K562 (cell line): ENCODE data around the gene CALR3. TPM values are rescaled to one million over a fixed set of nuclear protein-coding genes. Genes with fewer than 3 reads are reported as not detected.

ENCODE experiments used
- ATAC-seq: fragments of 200-7000 bp; cut with Tn5 transposase; 3 replicates; pipeline ENCODE4 v1.9.1; 2020; ENCODE audit warnings: moderate library complexity
- BruUV-seq: library from RNA; stranded (reverse); fragments of 400-500 nt; replicated peaks from 2 replicates; lab custom pipeline; 2021; lab: Mats Ljungman, UMichigan
- CTCF ChIA-PET: fragments of 300-600 bp; formaldehyde crosslinking; extraction: SDS; loops from one replicate; lab custom pipeline; 2021; ENCODE audit warnings: low intra/inter-chr PET ratio; lab: Yijun Ruan, JAX
- POLR2A ChIA-PET: fragments of 300-600, 350-650 bp; sonication (Branson Sonifier 250); formaldehyde crosslinking; extraction: SDS; loops from one replicate; lab custom pipeline; 2021; ENCODE audit warnings: antibody characterized with exemption, inconsistent platforms; lab: Yijun Ruan, JAX
- DNase-seq, 4 experiments: peaks; one replicate each; pipeline versions ENCODE4 v3.0.0 to v3.0.0-alpha.2; 2011 to 2018; ENCODE audit warnings: low spot score in 3 of 4, mixed read lengths in 3 of 4; ENCODE audit errors: extremely low read depth in 1 of 4
- FAIRE-seq: peaks from 2 replicates; lab custom pipeline; 2011; peaks lifted over from hg19 to GRCh38; lab: Jason Lieb, UNC
- H2AFZ ChIP-seq: 2 replicates; pipeline ENCODE4 v1.6.0; 2011; ENCODE audit warnings: low read depth, low read length, control low read depth, inconsistent platforms
- H3K27ac ChIP-seq: fragments of 200-600 bp; 3 replicates; pipeline ENCODE4 v1.8.0; 2011; ENCODE audit warnings: low read depth, mild to moderate bottlenecking, control low read depth, inconsistent platforms, low read length, moderate library complexity, mixed read lengths; ENCODE audit errors: extremely low read depth
- H3K27me3 ChIP-seq, 2 experiments: fragments of 300-600 bp in 1 of 2; 2 replicates in 1 of 2; 3 replicates in 1 of 2; pipeline versions ENCODE4 v1.6.0 to v1.8.0; 2011; ENCODE audit warnings: inconsistent platforms in 2 of 2, low read length in 2 of 2, mild to moderate bottlenecking in 1 of 2, mixed read lengths in 1 of 2, moderate library complexity in 1 of 2; ENCODE audit not compliant: control insufficient read depth in 2 of 2, insufficient read depth in 2 of 2
- H3K36me3 ChIP-seq: fragments of 300-600 bp; 3 replicates; pipeline ENCODE4 v1.8.0; 2011; ENCODE audit warnings: mild to moderate bottlenecking, low read length, inconsistent platforms; ENCODE audit not compliant: control insufficient read depth, insufficient read depth
- H3K4me1 ChIP-seq, 2 experiments: fragments of 200-600 bp in 1 of 2; replicated peaks in 1 of 2; 2 replicates in 1 of 2; 3 replicates in 1 of 2; pipeline versions ENCODE4 v1.5.1 to v1.8.0; 2011; ENCODE audit warnings: inconsistent platforms in 2 of 2, low read length in 2 of 2, mild to moderate bottlenecking in 1 of 2, mixed read lengths in 1 of 2, moderate library complexity in 1 of 2; ENCODE audit not compliant: control insufficient read depth in 2 of 2, insufficient read depth in 2 of 2
- H3K4me2 ChIP-seq: 2 replicates; pipeline ENCODE4 v1.6.1; 2011; ENCODE audit warnings: low read length, control low read depth, inconsistent platforms, mixed read lengths; ENCODE audit not compliant: insufficient read depth
- H3K4me3 ChIP-seq: fragments of 200-600 bp; sonication (generic), shearing (Covaris generic); 2 replicates; pipeline ENCODE4 v1.5.1; 2016; ENCODE audit warnings: control low read depth, inconsistent platforms
- H3K79me2 ChIP-seq: fragments of 200-600 bp; 3 replicates; pipeline ENCODE4 v1.8.0; 2011; ENCODE audit warnings: low read length, inconsistent platforms; ENCODE audit not compliant: control insufficient read depth, insufficient read depth
- H3K9ac ChIP-seq, 2 experiments: 2 replicates each; pipeline versions ENCODE4 v1.6.0 to v1.6.1; 2011; ENCODE audit warnings: low read depth in 2 of 2, low read length in 2 of 2, control low read depth in 1 of 2, inconsistent platforms in 1 of 2, mild to moderate bottlenecking in 1 of 2, mixed read lengths in 1 of 2; ENCODE audit not compliant: insufficient read depth in 1 of 2
- H3K9me1 ChIP-seq: one replicate; pipeline ENCODE4 v1.6.0; 2011; ENCODE audit warnings: inconsistent platforms, mild to moderate bottlenecking, low read length, moderate library complexity; ENCODE audit not compliant: control insufficient read depth, insufficient read depth
- H3K9me3 ChIP-seq: replicated peaks from 2 replicates; pipeline ENCODE4 v1.5.1; 2011; ENCODE audit warnings: low read depth, low read length, inconsistent platforms; ENCODE audit not compliant: control insufficient read depth, insufficient read depth
- H4K20me1 ChIP-seq: replicated peaks from 2 replicates; pipeline ENCODE4 v1.6.1; 2011; ENCODE audit warnings: low read length, inconsistent platforms, mixed read lengths; ENCODE audit not compliant: control insufficient read depth, insufficient read depth
- ASH1L ChIP-seq: fragments of 450-650 bp; IDR thresholded peaks from 2 replicates; pipeline ENCODE4 v1.6.1; 2018; ENCODE audit warnings: borderline replicate concordance, mild to moderate bottlenecking, low read depth; ENCODE audit not compliant: partially characterized antibody
- EGR1 ChIP-seq: fragments of 450-650 bp; conservative IDR thresholded peaks from 2 replicates; pipeline ENCODE4 v1.6.1; 2017; ENCODE audit warnings: mild to moderate bottlenecking
- TAF15 ChIP-seq: fragments of 200-400 bp; formaldehyde crosslinking; IDR thresholded peaks from 2 replicates; pipeline ENCODE4 v1.6.1; 2017; ENCODE audit warnings: mild to moderate bottlenecking, low read depth, low read length, moderate library complexity
- WGBS: fragments of 100-300 bp; shearing (Covaris generic); methylation state at CpG from one replicate; pipeline ENCODE4 v1.1.6; 2016; ENCODE audit warnings: low coverage, mixed read lengths; ENCODE audit not compliant: insufficient coverage; ENCODE audit errors: missing lambda C conversion rate; 5-methylcytosine and 5-hydroxymethylcytosine counted together
- in situ Hi-C: fragments of 300-500 bp; cut with MboI; formaldehyde crosslinking; loops from 4 replicates; pipeline ENCODE4 v1.15.0; 2018; ENCODE audit warnings: inconsistent platforms, mixed read lengths
- intact Hi-C: fragments of 100-400 bp; cut with micrococcal nuclease; formaldehyde crosslinking; loops from 2 replicates; pipeline ENCODE4 v1.14.2; 2022
- polyA plus RNA-seq, 8 experiments: library from polyadenylated mRNA; depleted of rRNA in 4 of 8; stranded (reverse) in 5 of 8; unstranded in 3 of 8; fragments of >200 nt; fragmentation: Nextera tagmentation in 2 of 8; fragmentation: Illumina TruSeq in 1 of 8; extraction: Ambion mirVana in 2 of 8; extraction: Trizol in 1 of 8; gene quantifications; 2 replicates each; pipeline versions ENCODE4 v1.2.1 to v1.2.3, GENCODE V29; 2011 to 2014; ENCODE audit warnings: inconsistent platforms in 1 of 8, missing spikeins in 1 of 8
- total RNA-seq, 7 experiments: library from RNA; depleted of rRNA in 6 of 7; stranded (reverse); fragments of >200 nt in 6 of 7; fragmentation: Illumina TruSeq in 2 of 7; extraction: Trizol in 2 of 7; gene quantifications; 2 replicates each; pipeline versions ENCODE4 v1.2.1 to v1.2.3, GENCODE V29; 2011 to 2021; ENCODE audit warnings: low replicate concordance in 1 of 7
- TF ChIP-seq, protein P1 (sequence below): fragments of 450-650 bp; formaldehyde crosslinking; conservative IDR thresholded peaks from 2 replicates; pipeline ENCODE4 v1.4.0; 2022; ENCODE audit warnings: mild to moderate bottlenecking, missing genetic modification characterization
- TF ChIP-seq, protein P2 (sequence below): fragments of 250-450 bp; sonication (Bioruptor Pico); IDR thresholded peaks from 2 replicates; pipeline ENCODE4 v1.8.0; 2021; ENCODE audit warnings: moderate library complexity, mild to moderate bottlenecking, inconsistent platforms
- TF ChIP-seq, protein P3 (sequence below): sonication (generic); formaldehyde crosslinking; IDR thresholded peaks from 2 replicates; pipeline ENCODE4 v1.8.1; 2023; ENCODE audit warnings: mild to moderate bottlenecking, missing genetic modification reagents
- TF ChIP-seq, protein P4 (sequence below): IDR thresholded peaks from 2 replicates; pipeline ENCODE4 v1.6.1; 2011; ENCODE audit warnings: borderline replicate concordance, low read depth, mild to moderate bottlenecking, moderate library complexity, low read length; ENCODE audit not compliant: insufficient read depth, poor library complexity, severe bottlenecking
- TF ChIP-seq, protein P5 (sequence below): fragments of 250-450 bp; sonication (Bioruptor Pico); IDR thresholded peaks from 2 replicates; pipeline ENCODE4 v1.4.0; 2020; ENCODE audit warnings: mild to moderate bottlenecking, moderate library complexity

CALR3 gene
- total and polyA plus RNA-seq, 9 of the 15 experiments (the other 6 are each of a cell fraction or from before 2014, with no cell fraction given): 0.15 to 0.41 (median 0.22) TPM; not detected in 4

DNA sequence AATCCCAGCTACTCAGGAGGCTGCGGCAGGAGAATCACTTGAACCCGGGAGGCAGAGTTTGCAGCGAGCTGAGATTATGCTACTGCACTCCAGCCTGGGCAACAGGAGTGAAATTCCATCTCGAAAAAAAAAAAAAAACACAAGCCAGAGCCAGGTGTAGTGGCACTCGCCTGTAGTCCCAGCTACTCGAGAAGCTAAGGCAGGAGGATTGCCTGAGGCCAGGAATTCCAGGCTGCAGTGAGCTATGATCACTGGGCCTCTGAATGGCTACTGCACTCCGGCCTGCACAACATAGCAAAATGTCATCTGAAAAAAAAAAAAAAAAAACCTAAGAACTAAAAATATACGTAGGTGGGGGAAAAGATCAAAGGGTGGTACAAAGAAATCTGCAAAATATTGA lies 43.6 kb downstream of the CALR3 start:
- Histone ChIP-seq H3K4me3 (no peak overlapping the region), H4K20me1 (peaks cover 10% of the 10 kb centered on the region), H3K27me3 (no peaks in the 10 kb centered on the region), H3K79me2 (peaks cover 57% of the 10 kb centered on the region), H3K9me1 (no peaks in the 10 kb centered on the region), H3K9ac (no peak overlapping the region), H2AFZ (no peak overlapping the region), H3K9me3 (no peaks in the 10 kb centered on the region), H3K4me2 (no peak overlapping the region), H3K4me1 (peaks cover under 1 to 2% of the 10 kb centered on the region in 2 experiments; a peak in 4 of 5 replicates), H3K36me3 (no peaks in the 10 kb centered on the region), H3K27ac (no peak overlapping the region)
- DNase-seq: no peak
- in situ Hi-C loops (no loop called here), intact Hi-C loops (no loop called here)
- ATAC-seq: no peak
- WGBS: 82% methylated on average over 2 of the region's 8 CpGs
- POLR2A ChIA-PET: interaction anchor here (0.7 to 0.9 kb wide), 2 partner anchors 11 to 87 kb away, joined by 3 to 4 read pairs; no protein-coding TSS in a partner anchor
- CTCF ChIA-PET: no interaction called here
- FAIRE-seq: no peak
- BruUV-seq: no TSS peak
- no peak for TF ChIP-seq TAF15
- TF ChIP-seq, protein P1, sequence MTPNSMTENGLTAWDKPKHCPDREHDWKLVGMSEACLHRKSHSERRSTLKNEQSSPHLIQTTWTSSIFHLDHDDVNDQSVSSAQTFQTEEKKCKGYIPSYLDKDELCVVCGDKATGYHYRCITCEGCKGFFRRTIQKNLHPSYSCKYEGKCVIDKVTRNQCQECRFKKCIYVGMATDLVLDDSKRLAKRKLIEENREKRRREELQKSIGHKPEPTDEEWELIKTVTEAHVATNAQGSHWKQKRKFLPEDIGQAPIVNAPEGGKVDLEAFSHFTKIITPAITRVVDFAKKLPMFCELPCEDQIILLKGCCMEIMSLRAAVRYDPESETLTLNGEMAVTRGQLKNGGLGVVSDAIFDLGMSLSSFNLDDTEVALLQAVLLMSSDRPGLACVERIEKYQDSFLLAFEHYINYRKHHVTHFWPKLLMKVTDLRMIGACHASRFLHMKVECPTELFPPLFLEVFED (CRISPR knock-in tag): no peak
- TF ChIP-seq, protein P2, sequence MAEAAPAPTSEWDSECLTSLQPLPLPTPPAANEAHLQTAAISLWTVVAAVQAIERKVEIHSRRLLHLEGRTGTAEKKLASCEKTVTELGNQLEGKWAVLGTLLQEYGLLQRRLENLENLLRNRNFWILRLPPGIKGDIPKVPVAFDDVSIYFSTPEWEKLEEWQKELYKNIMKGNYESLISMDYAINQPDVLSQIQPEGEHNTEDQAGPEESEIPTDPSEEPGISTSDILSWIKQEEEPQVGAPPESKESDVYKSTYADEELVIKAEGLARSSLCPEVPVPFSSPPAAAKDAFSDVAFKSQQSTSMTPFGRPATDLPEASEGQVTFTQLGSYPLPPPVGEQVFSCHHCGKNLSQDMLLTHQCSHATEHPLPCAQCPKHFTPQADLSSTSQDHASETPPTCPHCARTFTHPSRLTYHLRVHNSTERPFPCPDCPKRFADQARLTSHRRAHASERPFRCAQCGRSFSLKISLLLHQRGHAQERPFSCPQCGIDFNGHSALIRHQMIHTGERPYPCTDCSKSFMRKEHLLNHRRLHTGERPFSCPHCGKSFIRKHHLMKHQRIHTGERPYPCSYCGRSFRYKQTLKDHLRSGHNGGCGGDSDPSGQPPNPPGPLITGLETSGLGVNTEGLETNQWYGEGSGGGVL (CRISPR knock-in tag): no peak
- TF ChIP-seq EGR1: no peak
- TF ChIP-seq, protein P3, sequence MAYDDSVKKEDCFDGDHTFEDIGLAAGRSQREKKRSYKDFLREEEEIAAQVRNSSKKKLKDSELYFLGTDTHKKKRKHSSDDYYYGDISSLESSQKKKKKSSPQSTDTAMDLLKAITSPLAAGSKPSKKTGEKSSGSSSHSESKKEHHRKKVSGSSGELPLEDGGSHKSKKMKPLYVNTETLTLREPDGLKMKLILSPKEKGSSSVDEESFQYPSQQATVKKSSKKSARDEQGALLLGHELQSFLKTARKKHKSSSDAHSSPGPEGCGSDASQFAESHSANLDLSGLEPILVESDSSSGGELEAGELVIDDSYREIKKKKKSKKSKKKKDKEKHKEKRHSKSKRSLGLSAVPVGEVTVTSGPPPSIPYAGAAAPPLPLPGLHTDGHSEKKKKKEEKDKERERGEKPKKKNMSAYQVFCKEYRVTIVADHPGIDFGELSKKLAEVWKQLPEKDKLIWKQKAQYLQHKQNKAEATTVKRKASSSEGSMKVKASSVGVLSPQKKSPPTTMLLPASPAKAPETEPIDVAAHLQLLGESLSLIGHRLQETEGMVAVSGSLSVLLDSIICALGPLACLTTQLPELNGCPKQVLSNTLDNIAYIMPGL (CRISPR knock-in tag): no peak
- TF ChIP-seq, protein P4, sequence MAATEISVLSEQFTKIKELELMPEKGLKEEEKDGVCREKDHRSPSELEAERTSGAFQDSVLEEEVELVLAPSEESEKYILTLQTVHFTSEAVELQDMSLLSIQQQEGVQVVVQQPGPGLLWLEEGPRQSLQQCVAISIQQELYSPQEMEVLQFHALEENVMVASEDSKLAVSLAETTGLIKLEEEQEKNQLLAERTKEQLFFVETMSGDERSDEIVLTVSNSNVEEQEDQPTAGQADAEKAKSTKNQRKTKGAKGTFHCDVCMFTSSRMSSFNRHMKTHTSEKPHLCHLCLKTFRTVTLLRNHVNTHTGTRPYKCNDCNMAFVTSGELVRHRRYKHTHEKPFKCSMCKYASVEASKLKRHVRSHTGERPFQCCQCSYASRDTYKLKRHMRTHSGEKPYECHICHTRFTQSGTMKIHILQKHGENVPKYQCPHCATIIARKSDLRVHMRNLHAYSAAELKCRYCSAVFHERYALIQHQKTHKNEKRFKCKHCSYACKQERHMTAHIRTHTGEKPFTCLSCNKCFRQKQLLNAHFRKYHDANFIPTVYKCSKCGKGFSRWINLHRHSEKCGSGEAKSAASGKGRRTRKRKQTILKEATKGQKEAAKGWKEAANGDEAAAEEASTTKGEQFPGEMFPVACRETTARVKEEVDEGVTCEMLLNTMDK: no peak
- TF ChIP-seq, protein P5, sequence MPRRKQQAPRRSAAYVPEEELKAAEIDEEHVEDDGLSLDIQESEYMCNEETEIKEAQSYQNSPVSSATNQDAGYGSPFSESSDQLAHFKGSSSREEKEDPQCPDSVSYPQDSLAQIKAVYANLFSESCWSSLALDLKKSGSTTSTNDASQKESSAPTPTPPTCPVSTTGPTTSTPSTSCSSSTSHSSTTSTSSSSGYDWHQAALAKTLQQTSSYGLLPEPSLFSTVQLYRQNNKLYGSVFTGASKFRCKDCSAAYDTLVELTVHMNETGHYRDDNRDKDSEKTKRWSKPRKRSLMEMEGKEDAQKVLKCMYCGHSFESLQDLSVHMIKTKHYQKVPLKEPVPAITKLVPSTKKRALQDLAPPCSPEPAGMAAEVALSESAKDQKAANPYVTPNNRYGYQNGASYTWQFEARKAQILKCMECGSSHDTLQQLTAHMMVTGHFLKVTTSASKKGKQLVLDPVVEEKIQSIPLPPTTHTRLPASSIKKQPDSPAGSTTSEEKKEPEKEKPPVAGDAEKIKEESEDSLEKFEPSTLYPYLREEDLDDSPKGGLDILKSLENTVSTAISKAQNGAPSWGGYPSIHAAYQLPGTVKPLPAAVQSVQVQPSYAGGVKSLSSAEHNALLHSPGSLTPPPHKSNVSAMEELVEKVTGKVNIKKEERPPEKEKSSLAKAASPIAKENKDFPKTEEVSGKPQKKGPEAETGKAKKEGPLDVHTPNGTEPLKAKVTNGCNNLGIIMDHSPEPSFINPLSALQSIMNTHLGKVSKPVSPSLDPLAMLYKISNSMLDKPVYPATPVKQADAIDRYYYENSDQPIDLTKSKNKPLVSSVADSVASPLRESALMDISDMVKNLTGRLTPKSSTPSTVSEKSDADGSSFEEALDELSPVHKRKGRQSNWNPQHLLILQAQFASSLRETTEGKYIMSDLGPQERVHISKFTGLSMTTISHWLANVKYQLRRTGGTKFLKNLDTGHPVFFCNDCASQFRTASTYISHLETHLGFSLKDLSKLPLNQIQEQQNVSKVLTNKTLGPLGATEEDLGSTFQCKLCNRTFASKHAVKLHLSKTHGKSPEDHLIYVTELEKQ (CRISPR knock-in tag): no peak
- TF ChIP-seq ASH1L: no peak
